Trophoblast cell (in vitro differentiated cells and primary cell): ENCODE data around the gene FREM3.
"Not testable (repeated sequence)": the region's sequence is repeated elsewhere in the genome, so short reads cannot be mapped to it uniquely, and the experiment has no call there.

Experiments used
- DNase-seq, 2 donors: peaks; one replicate each; pipeline ENCODE4 v3.0.0-alpha.2; 2016
- H2AFZ ChIP-seq: 2 replicates; pipeline ENCODE4 v1.6.1; 2013; ENCODE audit warnings: low read length, moderate library complexity, mild to moderate bottlenecking; ENCODE audit not compliant: insufficient read depth, poor library complexity
- H2AK5ac ChIP-seq: 2 replicates; pipeline ENCODE4 v1.6.1; 2013; ENCODE audit warnings: mild to moderate bottlenecking, low read length
- H2BK120ac ChIP-seq: 2 replicates; pipeline ENCODE4 v1.6.1; 2013; ENCODE audit warnings: low read length, mild to moderate bottlenecking, moderate library complexity; ENCODE audit not compliant: insufficient read depth, poor library complexity
- H2BK12ac ChIP-seq: 2 replicates; pipeline ENCODE4 v1.6.1; 2013; ENCODE audit warnings: mild to moderate bottlenecking, low read length, moderate library complexity
- H2BK5ac ChIP-seq: 2 replicates; pipeline ENCODE4 v1.6.1; 2013; ENCODE audit warnings: low read length, low read depth, moderate library complexity, mild to moderate bottlenecking; ENCODE audit not compliant: poor library complexity
- H3K14ac ChIP-seq: 2 replicates; pipeline ENCODE4 v1.6.1; 2013; ENCODE audit warnings: mild to moderate bottlenecking, low read length
- H3K18ac ChIP-seq: 2 replicates; pipeline ENCODE4 v1.6.1; 2013; ENCODE audit warnings: mild to moderate bottlenecking, low read length
- H3K23ac ChIP-seq: 2 replicates; pipeline ENCODE4 v1.6.1; 2013; ENCODE audit warnings: low read length
- H3K27ac ChIP-seq: 2 replicates; pipeline ENCODE4 v1.5.1; 2013; ENCODE audit warnings: low read depth, mild to moderate bottlenecking, inconsistent platforms, low read length, moderate library complexity
- H3K27me3 ChIP-seq: 2 replicates; pipeline ENCODE4 v1.6.1; 2013; ENCODE audit warnings: inconsistent platforms, mild to moderate bottlenecking, low read length, moderate library complexity; ENCODE audit not compliant: insufficient read depth
- H3K36me3 ChIP-seq, 2 experiments: 1 replicate in 1 of 2; 2 replicates in 1 of 2; pipeline ENCODE4 v1.6.1; 2013; ENCODE audit warnings: low read length in 2 of 2, mild to moderate bottlenecking in 2 of 2, moderate library complexity in 1 of 2; ENCODE audit not compliant: insufficient read depth in 2 of 2, control insufficient read depth in 1 of 2
- H3K4ac ChIP-seq: 2 replicates; pipeline ENCODE4 v1.6.1; 2013; ENCODE audit warnings: low read depth, mild to moderate bottlenecking, low read length, moderate library complexity
- H3K4me1 ChIP-seq, 2 experiments: 1 replicate in 1 of 2; 2 replicates in 1 of 2; pipeline ENCODE4 v1.6.1; 2013; ENCODE audit warnings: low read length in 2 of 2, mild to moderate bottlenecking in 2 of 2, moderate library complexity in 1 of 2; ENCODE audit not compliant: insufficient read depth in 2 of 2, control insufficient read depth in 1 of 2
- H3K4me2 ChIP-seq: 2 replicates; pipeline ENCODE4 v1.6.1; 2013; ENCODE audit warnings: inconsistent platforms, mild to moderate bottlenecking, low read length, moderate library complexity
- H3K4me3 ChIP-seq: 2 replicates; pipeline ENCODE4 v1.5.1; 2013; ENCODE audit warnings: mild to moderate bottlenecking, low read depth, low read length, inconsistent platforms
- H3K79me1 ChIP-seq: one replicate; pipeline ENCODE4 v1.6.1; 2013; ENCODE audit warnings: low read length
- H3K79me2 ChIP-seq: 2 replicates; pipeline ENCODE4 v1.6.1; 2013; ENCODE audit warnings: low read length, mild to moderate bottlenecking; ENCODE audit not compliant: control insufficient read depth, insufficient read depth, poor library complexity
- H3K9ac ChIP-seq: 2 replicates; pipeline ENCODE4 v1.6.1; 2013; ENCODE audit warnings: mild to moderate bottlenecking, low read length
- H3K9me3 ChIP-seq: 2 replicates; pipeline ENCODE4 v1.6.1; 2013; ENCODE audit warnings: low read depth, mild to moderate bottlenecking, control low read depth, inconsistent platforms, low read length; ENCODE audit not compliant: insufficient read depth
- H4K12ac ChIP-seq: 2 replicates; pipeline ENCODE4 v1.6.1; 2013; ENCODE audit warnings: low read depth, mild to moderate bottlenecking, low read length, moderate library complexity
- H4K8ac ChIP-seq: 2 replicates; pipeline ENCODE4 v1.6.1; 2013; ENCODE audit warnings: low read depth, mild to moderate bottlenecking, low read length, moderate library complexity
- H4K91ac ChIP-seq: one replicate; pipeline ENCODE4 v1.6.1; 2013; ENCODE audit warnings: low read depth, mild to moderate bottlenecking, low read length, moderate library complexity
- WGBS: extraction: QIAGEN DNeasy Blood & Tissue Kit; methylation state at CpG from one replicate; pipeline ENCODE4 v1.1.7; 2013; ENCODE audit warnings: missing lambda C conversion rate; ENCODE audit not compliant: insufficient read length, insufficient coverage; ENCODE audit errors: extremely low coverage; 5-methylcytosine and 5-hydroxymethylcytosine counted together

FREM3 gene

DNA sequence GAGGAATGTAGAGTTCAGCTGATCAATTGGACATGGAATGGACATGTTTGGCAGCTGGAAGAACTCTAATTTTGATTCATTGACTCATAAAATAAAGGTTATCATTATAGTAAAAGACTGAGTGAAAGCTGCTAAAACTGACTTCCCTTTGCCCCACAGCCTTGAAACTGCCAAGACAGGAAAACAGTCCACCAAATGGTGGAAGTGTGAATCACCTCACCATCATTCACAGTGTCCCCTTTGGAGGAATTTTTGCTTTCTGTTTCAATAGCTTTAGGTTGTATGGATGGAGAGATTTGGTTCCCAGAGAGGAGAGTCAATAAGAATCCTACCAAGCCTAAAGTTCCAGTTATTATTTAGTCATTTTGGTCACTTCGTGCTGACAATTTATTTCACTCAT lies 20.8 kb upstream of the FREM3 start:
- no peak overlapping the region for H3K9ac ChIP-seq
- no peaks in the 10 kb centered on the region for H3K27me3 ChIP-seq
- H2BK120ac ChIP-seq: no peak overlapping the region
- H3K23ac ChIP-seq: no peak overlapping the region
- H3K79me1 ChIP-seq: no peaks in the 10 kb centered on the region
- no peak overlapping the region for H3K4me3 ChIP-seq
- H2BK5ac ChIP-seq: no peak overlapping the region
- no peak overlapping the region for H2AK5ac ChIP-seq
- no peaks in the 10 kb centered on the region for H3K4me1 ChIP-seq
- no peak overlapping the region for H2AFZ ChIP-seq
- no peak overlapping the region for H2BK12ac ChIP-seq
- no peaks in the 10 kb centered on the region for H3K36me3 ChIP-seq
- H4K91ac ChIP-seq: no peak overlapping the region
- H3K4me2 ChIP-seq: no peak overlapping the region
- no peak overlapping the region for H3K18ac ChIP-seq
- H3K14ac ChIP-seq: no peak overlapping the region
- no CpG with 5 or more reads among the region's 1 CpG for WGBS
- H3K4ac ChIP-seq: no peak overlapping the region
- H4K12ac ChIP-seq: no peak overlapping the region
- DNase-seq: no peak
- H3K79me2 ChIP-seq: no peaks in the 10 kb centered on the region
- H3K9me3 ChIP-seq: no peaks in the 10 kb centered on the region
- H3K27ac ChIP-seq: no peak overlapping the region
- no peak overlapping the region for H4K8ac ChIP-seq

GRCh38 chr4:143718748-143719147 lies 18.3 kb upstream of the FREM3 start:
- WGBS: no CpG with 5 or more reads among the region's 1 CpG
- H3K79me1 ChIP-seq, H3K14ac ChIP-seq: not testable (repeated sequence)

DNA sequence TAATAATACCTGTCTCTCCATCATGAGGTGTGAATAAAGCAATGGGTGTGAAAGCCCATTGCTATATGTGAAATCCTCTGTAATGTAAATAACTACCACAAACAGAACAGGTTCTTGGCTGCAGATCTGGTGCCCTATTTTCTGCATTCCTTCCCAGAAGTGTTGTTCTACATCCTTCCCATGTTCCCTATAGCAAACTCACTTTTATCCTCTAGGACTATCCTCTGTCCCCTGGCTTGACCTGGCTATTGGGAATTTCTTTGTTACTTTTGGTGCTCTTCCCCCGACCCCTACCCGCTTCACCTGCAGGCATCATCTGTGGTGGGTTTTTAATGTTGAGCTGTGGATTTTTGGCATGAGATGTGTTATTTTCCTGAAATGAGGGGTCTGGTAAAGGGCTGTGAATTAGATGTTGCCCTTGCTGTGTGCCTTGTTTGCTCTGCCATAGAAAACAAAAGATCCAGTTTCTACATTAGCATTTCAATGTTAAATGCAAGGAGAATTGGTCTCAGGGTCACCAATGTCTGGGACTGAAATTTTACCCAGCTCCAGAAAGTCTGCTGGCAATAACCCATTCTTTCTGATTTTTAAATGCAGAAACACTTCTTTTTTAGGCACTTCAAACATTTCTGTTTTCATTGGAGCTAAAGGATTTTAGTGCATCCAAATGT lies 13.6 kb upstream of the FREM3 start:
- Histone ChIP-seq H2AK5ac (no peak overlapping the region), H3K9ac (no peak overlapping the region), H3K14ac (no peak overlapping the region), H3K27ac (no peak overlapping the region), H2BK120ac (no peak overlapping the region), H2BK12ac (no peak overlapping the region), H3K9me3 (no peaks in the 10 kb centered on the region), H3K4ac (no peak overlapping the region), H2AFZ (no peak overlapping the region), H3K79me1 (no peaks in the 10 kb centered on the region), H3K4me1 (no peaks in the 10 kb centered on the region), H4K91ac (no peak overlapping the region), H3K4me3 (no peak overlapping the region), H3K36me3 (no peaks in the 10 kb centered on the region), H3K79me2 (no peaks in the 10 kb centered on the region), H3K27me3 (no peaks in the 10 kb centered on the region), H3K23ac (no peak overlapping the region), H4K12ac (no peak overlapping the region), H3K18ac (no peak overlapping the region), H2BK5ac (no peak overlapping the region), H4K8ac (no peak overlapping the region), H3K4me2 (no peak overlapping the region)
- WGBS: no CpG with 5 or more reads among the region's 2 CpGs
- no peak for DNase-seq

More at GRCh38 chr4:143718748-143719147, 18.3 kb upstream of the FREM3 start:
- not testable (repeated sequence) for H3K4me2 ChIP-seq, H4K12ac ChIP-seq, H3K9me3 ChIP-seq, H2AK5ac ChIP-seq, H3K4me1 ChIP-seq, H3K4me3 ChIP-seq, H2BK120ac ChIP-seq, H3K4ac ChIP-seq, H3K36me3 ChIP-seq, H2BK5ac ChIP-seq, H3K9ac ChIP-seq, H4K91ac ChIP-seq, H3K27ac ChIP-seq, H2AFZ ChIP-seq, H3K79me2 ChIP-seq, H4K8ac ChIP-seq, H2BK12ac ChIP-seq, H3K27me3 ChIP-seq, H3K23ac ChIP-seq, DNase-seq, H3K18ac ChIP-seq

DNA sequence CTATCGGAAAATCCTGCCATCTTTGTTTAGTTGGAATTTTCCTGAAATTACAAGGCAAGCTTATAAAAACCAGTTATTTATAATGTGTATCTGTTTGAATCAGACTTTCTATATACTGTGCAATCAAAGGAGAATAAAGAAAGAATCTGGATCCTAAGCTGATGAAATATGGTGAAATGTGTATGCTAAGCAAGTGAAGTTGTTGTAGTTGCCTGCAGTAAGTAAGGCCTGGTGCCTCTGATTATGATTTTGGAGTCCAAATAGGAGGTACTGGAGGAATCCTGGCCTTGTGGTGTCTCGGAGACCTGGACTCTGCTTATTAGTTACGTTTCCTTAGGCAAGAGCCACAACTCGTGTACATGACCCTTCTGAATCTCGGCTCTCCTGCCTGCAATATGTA lies 13.1 kb upstream of the FREM3 start:
- no peak overlapping the region for H3K9ac ChIP-seq

More for the DNA sequence above, 13.1 kb upstream of the FREM3 start:
- no peaks in the 10 kb centered on the region for H3K79me1 ChIP-seq
- no peaks in the 10 kb centered on the region for H3K4me1 ChIP-seq
- no peak overlapping the region for H2BK120ac ChIP-seq
- no peak overlapping the region for H4K91ac ChIP-seq
- H3K23ac ChIP-seq: no peak overlapping the region
- H3K4me3 ChIP-seq: no peak overlapping the region
- no peaks in the 10 kb centered on the region for H3K36me3 ChIP-seq
- no peaks in the 10 kb centered on the region for H3K79me2 ChIP-seq
- H3K9me3 ChIP-seq: no peaks in the 10 kb centered on the region
- H2AK5ac ChIP-seq: no peak overlapping the region
- no peak overlapping the region for H2BK12ac ChIP-seq
- H3K27ac ChIP-seq: no peak overlapping the region
- no peak overlapping the region for H4K8ac ChIP-seq
- no peak overlapping the region for H3K4ac ChIP-seq
- H3K14ac ChIP-seq: no peak overlapping the region
- no peak for DNase-seq
- H3K4me2 ChIP-seq: no peak overlapping the region
- no CpG with 5 or more reads among the region's 5 CpGs for WGBS
- no peaks in the 10 kb centered on the region for H3K27me3 ChIP-seq
- H4K12ac ChIP-seq: no peak overlapping the region
- no peak overlapping the region for H2AFZ ChIP-seq
- H2BK5ac ChIP-seq: no peak overlapping the region
- no peak overlapping the region for H3K18ac ChIP-seq
